Thyroid gland (tissue), 4 donors: Measurements from ENCODE around the gene CTPS1. TPM values are rescaled to one million over a fixed set of nuclear protein-coding genes. Genes with fewer than 3 reads are reported as not detected.

Experiments
- DNase-seq, 2 donors: peaks; one replicate each; pipeline ENCODE4 v3.0.0-alpha.2; 2019
- H3K27ac ChIP-seq, 3 donors: fragments of 200-600 bp; sonication (generic); 1 replicate in 2 of 3; 2 replicates in 1 of 3; pipeline ENCODE4 v1.5.1; 2016 to 2019; ENCODE audit warnings: mild to moderate bottlenecking in 1 of 3, moderate library complexity in 1 of 3
- H3K27me3 ChIP-seq: fragments of 200-600 bp; sonication (generic); one replicate; pipeline ENCODE4 v1.5.1; 2019
- H3K36me3 ChIP-seq, 2 donors: fragments of 200-600 bp; sonication (generic); one replicate each; pipeline ENCODE4 v1.5.1; 2016 to 2019
- H3K4me1 ChIP-seq, 2 donors: fragments of 200-600 bp; sonication (generic); one replicate each; pipeline ENCODE4 v1.5.1; 2017 to 2019
- H3K4me3 ChIP-seq, 3 donors: fragments of 200-600 bp; sonication (generic); replicated peaks in 1 of 3; 1 replicate in 2 of 3; 2 replicates in 1 of 3; pipeline ENCODE4 v1.5.1; 2016; ENCODE audit warnings: mild to moderate bottlenecking in 1 of 3
- H3K9me3 ChIP-seq: fragments of 200-600 bp; sonication (generic); one replicate; pipeline ENCODE4 v1.5.1; 2017
- CTCF ChIP-seq, 6 experiments: fragments of 200-600 bp in 3 of 6; fragments of 450-650 bp in 3 of 6; sonication (generic) in 3 of 6; IDR thresholded peaks; one replicate each; pipeline ENCODE4 v1.5.1; 2016 to 2019; ENCODE audit warnings: antibody characterized with exemption in 6 of 6, mild to moderate bottlenecking in 2 of 6, inconsistent platforms in 1 of 6, moderate library complexity in 1 of 6
- POLR2A ChIP-seq, 2 donors: fragments of 450-650 bp; IDR thresholded peaks; one replicate each; pipeline ENCODE4 v1.6.1; 2017; ENCODE audit warnings: antibody characterized with exemption in 2 of 2, mild to moderate bottlenecking in 2 of 2, moderate library complexity in 1 of 2
- WGBS, 2 donors: methylation state at CpG; one replicate each; pipeline ENCODE4 v1.1.5; 2017; 5-methylcytosine and 5-hydroxymethylcytosine counted together
- intact Hi-C: fragments of 100-400 bp; cut with DNase I; formaldehyde crosslinking; loops from one replicate; pipeline ENCODE4 v1.15.1; 2023
- total RNA-seq, 4 donors: library from RNA; depleted of rRNA; stranded (reverse); fragments of >200 nt; gene quantifications; one replicate each; pipeline ENCODE4 v1.2.3, GENCODE V29; 2016

The CTPS1 gene
- total RNA-seq, 4 donors from 2014 or later = 10.1 to 20.3 (median 11.8) TPM

GRCh38 chr1:41019353-41019745, 39.9 kb downstream of the CTPS1 start:
- Histone ChIP-seq H3K4me3 (no peak overlapping the region), H3K4me1 (peaks cover 10 to 29% of the 10 kb centered on the region in 2 donors), H3K27ac (no peak overlapping the region), H3K36me3 (no peaks in the 10 kb centered on the region), H3K9me3 (no peaks in the 10 kb centered on the region), H3K27me3 (no peaks in the 10 kb centered on the region)
- 75% methylated on average over 2 of the region's 2 CpGs for WGBS, 2 donors
- no peak for TF ChIP-seq CTCF (IDR thresholded peaks at IDR 0.05)
- no peak for TF ChIP-seq POLR2A (IDR thresholded peaks at IDR 0.05)
- DNase-seq = no peak
- intact Hi-C loops = no loop called here

GRCh38 chr1:41020109-41020576, 40.6 kb downstream of the CTPS1 start:
- WGBS, 2 donors = 42 to 70% methylated on average over 8 to 14 of the region's 17 CpGs
- H3K36me3 ChIP-seq = no peaks in the 10 kb centered on the region
- peak overlapping the region in 2 of 3 donors; percentile 43 to 57 for H3K27ac ChIP-seq
- no peaks in the 10 kb centered on the region for H3K9me3 ChIP-seq
- peak; percentile 94 to 97 for DNase-seq
- TF ChIP-seq POLR2A (IDR thresholded peaks at IDR 0.05) (no peak), CTCF (IDR thresholded peaks at IDR 0.05) (no peak)
- no peak overlapping the region for H3K4me3 ChIP-seq
- peaks cover 10 to 29% of the 10 kb centered on the region in 2 donors for H3K4me1 ChIP-seq
- no peaks in the 10 kb centered on the region for H3K27me3 ChIP-seq
- intact Hi-C loops = no loop called here

GRCh38 chr1:41020654-41021053, 41.2 kb downstream of the CTPS1 start:
- Histone ChIP-seq H3K4me3 (no peak overlapping the region), H3K36me3 (no peaks in the 10 kb centered on the region), H3K27ac (peak overlapping the region in 2 of 3 donors; percentile 43 to 57), H3K4me1 (peaks cover 10 to 26% of the 10 kb centered on the region in 2 donors), H3K9me3 (no peaks in the 10 kb centered on the region), H3K27me3 (no peaks in the 10 kb centered on the region)
- WGBS, 2 donors = 35 to 44% methylated on average over 3 of the region's 3 CpGs
- TF ChIP-seq CTCF (IDR thresholded peaks at IDR 0.05) (no peak), POLR2A (IDR thresholded peaks at IDR 0.05) (no peak)
- intact Hi-C loops = no loop called here
- DNase-seq = peak; percentile 57 to 70

- H3K36me3 ChIP-seq = no peaks in the 10 kb centered on the region
Measured at GRCh38 chr1:41021526-41022308, 42.2 kb downstream of the CTPS1 start, which contains the start of gene SLFNL1. TSS of gene SLFNL1 (minus strand) at chr1:41021725. CDS start at chr1:41020660, 1,065 bp downstream.

More at GRCh38 chr1:41021526-41022308, 42.2 kb downstream of the CTPS1 start, which contains the start of gene SLFNL1:
- no peaks in the 10 kb centered on the region for H3K27me3 ChIP-seq
- no peak within 1 kb of the TSS for H3K4me3 ChIP-seq
- no peaks in the 10 kb centered on the region for H3K9me3 ChIP-seq
- no peak for DNase-seq
- peak within 1 kb of the TSS in 2 of 3 donors; percentile 43 to 57 for H3K27ac ChIP-seq
- TF ChIP-seq POLR2A (IDR thresholded peaks at IDR 0.05) = no peak
- no peak for TF ChIP-seq CTCF (IDR thresholded peaks at IDR 0.05)
- H3K4me1 ChIP-seq = peaks cover 10 to 24% of the 10 kb centered on the region in 2 donors
- intact Hi-C loops = no loop called here
- 69 to 84% methylated on average over 7 to 9 of the region's 12 CpGs for WGBS, 2 donors
